Body of pancreas (tissue), 4 donors: ENCODE measurements around the gene CHADL.

Experiments used
- POLR2A ChIP-seq, 3 donors: fragments of 450-650 bp; IDR thresholded peaks; one replicate each; pipeline ENCODE4 v1.6.1; 2016; ENCODE audit warnings: antibody characterized with exemption in 3 of 3, mild to moderate bottlenecking in 2 of 3
- TF ChIP-seq, protein P1 (sequence below), 7 experiments: fragments of 450-650 bp in 4 of 7; fragments of 200-600 bp in 3 of 7; sonication (generic) in 3 of 7; IDR thresholded peaks; one replicate each; pipeline ENCODE4 v1.5.1; 2016 to 2019; ENCODE audit warnings: antibody characterized with exemption in 7 of 7

DNA sequence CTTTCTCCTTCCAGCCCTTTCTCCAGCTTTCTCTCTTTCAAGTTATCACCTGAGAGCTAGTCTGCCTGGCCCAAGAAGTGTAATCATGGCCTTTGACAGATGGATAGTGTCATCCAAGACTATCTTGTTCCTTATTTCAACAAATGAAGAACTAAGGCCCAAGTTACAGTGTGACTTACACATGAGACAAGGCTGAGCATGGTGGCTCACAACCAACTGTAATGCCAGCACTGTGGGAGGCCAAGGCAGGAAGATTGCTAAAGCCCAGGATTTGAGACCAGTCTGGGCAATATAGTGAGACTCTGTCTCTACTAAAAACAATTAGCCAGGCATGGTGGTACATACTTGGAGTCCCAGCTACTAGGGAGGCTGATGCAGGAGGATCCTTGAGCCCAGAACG, 48.9 kb upstream of the CHADL start:
- TF ChIP-seq, protein P1, sequence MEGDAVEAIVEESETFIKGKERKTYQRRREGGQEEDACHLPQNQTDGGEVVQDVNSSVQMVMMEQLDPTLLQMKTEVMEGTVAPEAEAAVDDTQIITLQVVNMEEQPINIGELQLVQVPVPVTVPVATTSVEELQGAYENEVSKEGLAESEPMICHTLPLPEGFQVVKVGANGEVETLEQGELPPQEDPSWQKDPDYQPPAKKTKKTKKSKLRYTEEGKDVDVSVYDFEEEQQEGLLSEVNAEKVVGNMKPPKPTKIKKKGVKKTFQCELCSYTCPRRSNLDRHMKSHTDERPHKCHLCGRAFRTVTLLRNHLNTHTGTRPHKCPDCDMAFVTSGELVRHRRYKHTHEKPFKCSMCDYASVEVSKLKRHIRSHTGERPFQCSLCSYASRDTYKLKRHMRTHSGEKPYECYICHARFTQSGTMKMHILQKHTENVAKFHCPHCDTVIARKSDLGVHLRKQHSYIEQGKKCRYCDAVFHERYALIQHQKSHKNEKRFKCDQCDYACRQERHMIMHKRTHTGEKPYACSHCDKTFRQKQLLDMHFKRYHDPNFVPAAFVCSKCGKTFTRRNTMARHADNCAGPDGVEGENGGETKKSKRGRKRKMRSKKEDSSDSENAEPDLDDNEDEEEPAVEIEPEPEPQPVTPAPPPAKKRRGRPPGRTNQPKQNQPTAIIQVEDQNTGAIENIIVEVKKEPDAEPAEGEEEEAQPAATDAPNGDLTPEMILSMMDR (IDR thresholded peaks at IDR 0.05) = no peak
- TF ChIP-seq POLR2A (IDR thresholded peaks at IDR 0.05) = no peak
